ENCODE data around the gene FGFBP1. TPM values are rescaled to one million over a fixed set of nuclear protein-coding genes. Genes with fewer than 3 reads are reported as not detected.

The FGFBP1 gene
- polyA plus RNA-seq, 1 donor from 2014 or later, result not detected

- H3K9me3 ChIP-seq (ENCODE audit: low read length), result no peaks in the 10 kb centered on the region
- H3K27ac ChIP-seq (ENCODE audit: low read length), result no peak overlapping the region
- no peaks in the 10 kb centered on the region for H3K36me3 ChIP-seq (ENCODE audit: insufficient read depth, low read length)
- no peak overlapping the region for H3K9ac ChIP-seq (ENCODE audit: low read length)
- no peak overlapping the region for H2AFZ ChIP-seq (ENCODE audit: low read depth, low read length)
- no peaks in the 10 kb centered on the region for H3K27me3 ChIP-seq (ENCODE audit: insufficient read depth, low read depth, low read length)
- H3K79me2 ChIP-seq (replicated peaks; ENCODE audit: insufficient read depth, low read length), result no peaks in the 10 kb centered on the region
- H4K20me1 ChIP-seq (ENCODE audit: insufficient read depth), result no peaks in the 10 kb centered on the region
- no peak for TF ChIP-seq REST (IDR thresholded peaks at IDR 0.05; ENCODE audit: borderline replicate concordance)
- TF ChIP-seq CTCF (IDR thresholded peaks at IDR 0.05; ENCODE audit: poor library complexity, severe bottlenecking), result no peak
- no peak for TF ChIP-seq EZH2 (IDR thresholded peaks at IDR 0.05; ENCODE audit: borderline replicate concordance, insufficient read depth, low read length, poor library complexity, severe bottlenecking)
- no peak for TF ChIP-seq TAF1 (IDR thresholded peaks at IDR 0.05; ENCODE audit: low read depth)
- TF ChIP-seq POLR2AphosphoS5 (IDR thresholded peaks at IDR 0.05), result no peak
- TF ChIP-seq SMC3 (conservative IDR thresholded peaks at IDR 0.05; ENCODE audit: poor library complexity), result no peak
- no peak for TF ChIP-seq MXI1 (conservative IDR thresholded peaks at IDR 0.05; ENCODE audit: poor library complexity, severe bottlenecking)
- TF ChIP-seq EP300 (conservative IDR thresholded peaks at IDR 0.05; ENCODE audit: poor library complexity, severe bottlenecking), result no peak
- no peak for TF ChIP-seq RAD21 (conservative IDR thresholded peaks at IDR 0.05)
- H3K9me2 ChIP-seq (ENCODE audit: insufficient read depth, low read length), result no peaks in the 10 kb centered on the region
- H3K4me2 ChIP-seq (ENCODE audit: low read length), result no peak overlapping the region
- H3F3A ChIP-seq (ENCODE audit: insufficient read depth, low read length, poor library complexity, severe bottlenecking), result no peaks in the 10 kb centered on the region
- H3K4me3 ChIP-seq (ENCODE audit: low read length), result no peak overlapping the region
These were observed 39.0 kb downstream of the FGFBP1 start for GRCh38 chr4:15899511-15899910.

GRCh38 chr4:15898902-15899301, 39.6 kb downstream of the FGFBP1 start:
- Histone ChIP-seq H3K9ac (ENCODE audit: low read length) (no peak overlapping the region), H3K4me3 (ENCODE audit: low read length) (no peak overlapping the region), H3K9me3 (ENCODE audit: low read length) (no peaks in the 10 kb centered on the region), H3K27ac (ENCODE audit: low read length) (no peak overlapping the region), H3K9me2 (ENCODE audit: insufficient read depth, low read length) (no peaks in the 10 kb centered on the region), H3K36me3 (ENCODE audit: insufficient read depth, low read length) (no peaks in the 10 kb centered on the region), H3K79me2 (replicated peaks; ENCODE audit: insufficient read depth, low read length) (no peaks in the 10 kb centered on the region), H3K4me2 (ENCODE audit: low read length) (no peak overlapping the region), H3F3A (ENCODE audit: insufficient read depth, low read length, poor library complexity, severe bottlenecking) (no peaks in the 10 kb centered on the region), H3K27me3 (ENCODE audit: insufficient read depth, low read depth, low read length) (no peaks in the 10 kb centered on the region), H2AFZ (ENCODE audit: low read depth, low read length) (no peak overlapping the region), H4K20me1 (ENCODE audit: insufficient read depth) (no peaks in the 10 kb centered on the region)
- TF ChIP-seq TAF1 (IDR thresholded peaks at IDR 0.05; ENCODE audit: low read depth) (no peak), MXI1 (conservative IDR thresholded peaks at IDR 0.05; ENCODE audit: poor library complexity, severe bottlenecking) (no peak), CTCF (IDR thresholded peaks at IDR 0.05; ENCODE audit: poor library complexity, severe bottlenecking) (no peak)

Measured in neural cell (in vitro differentiated cells).